ENCODE data around the gene MARCO.

DNA sequence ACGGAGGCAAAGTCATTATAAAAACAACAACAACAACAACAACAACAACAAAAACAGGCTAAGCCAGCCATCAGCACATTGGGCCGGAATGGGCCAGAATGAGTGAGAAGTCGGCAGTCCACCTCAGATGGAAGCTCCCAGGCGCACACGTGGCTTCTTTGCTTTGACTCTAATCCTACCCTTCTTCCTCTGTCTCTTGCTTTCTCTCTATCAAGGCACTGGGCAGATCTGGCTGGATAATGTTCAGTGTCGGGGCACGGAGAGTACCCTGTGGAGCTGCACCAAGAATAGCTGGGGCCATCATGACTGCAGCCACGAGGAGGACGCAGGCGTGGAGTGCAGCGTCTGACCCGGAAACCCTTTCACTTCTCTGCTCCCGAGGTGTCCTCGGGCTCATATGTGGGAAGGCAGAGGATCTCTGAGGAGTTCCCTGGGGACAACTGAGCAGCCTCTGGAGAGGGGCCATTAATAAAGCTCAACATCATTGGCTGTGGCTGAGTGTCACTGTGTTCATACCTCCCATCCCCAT lies 52.2 kb downstream of the MARCO start:
- no peak for TF ChIP-seq POLR2AphosphoS5 (IDR thresholded peaks at IDR 0.05; ENCODE audit: borderline replicate concordance, low read depth, low read length)
- TF ChIP-seq FOXP2 (optimal IDR thresholded peaks at IDR 0.05; ENCODE audit: control extremely low read depth, extremely low read length, insufficient read depth) = no peak

Measured in SK-N-MC (cell line).